HL-60 (cell line): ENCODE data around the gene STK16.
"Not testable (repeated sequence)": the region's sequence is repeated elsewhere in the genome, so short reads cannot be mapped to it uniquely, and the experiment has no call there.

Source experiments
- DNase-seq, 2 experiments: peaks; one replicate each; pipeline ENCODE4 v3.0.0-alpha.2; 2010 to 2020; ENCODE audit warnings: low read depth in 1 of 2, low spot score in 1 of 2
- H3K27ac ChIP-seq: fragments of 250-450 bp; sonication (Bioruptor Pico); replicated peaks from 2 replicates; pipeline ENCODE4 v1.5.1; 2020; ENCODE audit warnings: mild to moderate bottlenecking, moderate library complexity
- H3K27me3 ChIP-seq: fragments of 250-450 bp; sonication (Bioruptor Pico); 2 replicates; pipeline ENCODE4 v1.5.1; 2021; ENCODE audit warnings: mild to moderate bottlenecking, moderate library complexity; ENCODE audit not compliant: insufficient read depth, poor library complexity, severe bottlenecking
- H3K4me3 ChIP-seq: replicated peaks from 2 replicates; pipeline ENCODE4 v1.5.1; 2011; ENCODE audit warnings: mild to moderate bottlenecking, control low read depth, low read length; ENCODE audit not compliant: insufficient read depth
- GABPA ChIP-seq: IDR thresholded peaks from 2 replicates; pipeline ENCODE4 v1.6.1; 2012; ENCODE audit warnings: low read depth
- POLR2AphosphoS5 ChIP-seq: IDR thresholded peaks from 2 replicates; pipeline ENCODE4 v1.6.1; 2012; ENCODE audit warnings: low read depth
- SPI1 ChIP-seq: IDR thresholded peaks from 2 replicates; pipeline ENCODE4 v1.6.1; 2012; ENCODE audit warnings: low read depth, mild to moderate bottlenecking, borderline replicate concordance
- TF ChIP-seq, protein P1 (sequence below): IDR thresholded peaks from one replicate; pipeline ENCODE4 v1.5.1; 2011; ENCODE audit warnings: low read length, control low read depth, inconsistent platforms; ENCODE audit not compliant: insufficient read depth
- TF ChIP-seq, protein P2 (sequence below): IDR thresholded peaks from 2 replicates; pipeline ENCODE4 v1.6.1; 2012; ENCODE audit warnings: low read depth; ENCODE audit not compliant: insufficient replicate concordance

The STK16 gene

DNA sequence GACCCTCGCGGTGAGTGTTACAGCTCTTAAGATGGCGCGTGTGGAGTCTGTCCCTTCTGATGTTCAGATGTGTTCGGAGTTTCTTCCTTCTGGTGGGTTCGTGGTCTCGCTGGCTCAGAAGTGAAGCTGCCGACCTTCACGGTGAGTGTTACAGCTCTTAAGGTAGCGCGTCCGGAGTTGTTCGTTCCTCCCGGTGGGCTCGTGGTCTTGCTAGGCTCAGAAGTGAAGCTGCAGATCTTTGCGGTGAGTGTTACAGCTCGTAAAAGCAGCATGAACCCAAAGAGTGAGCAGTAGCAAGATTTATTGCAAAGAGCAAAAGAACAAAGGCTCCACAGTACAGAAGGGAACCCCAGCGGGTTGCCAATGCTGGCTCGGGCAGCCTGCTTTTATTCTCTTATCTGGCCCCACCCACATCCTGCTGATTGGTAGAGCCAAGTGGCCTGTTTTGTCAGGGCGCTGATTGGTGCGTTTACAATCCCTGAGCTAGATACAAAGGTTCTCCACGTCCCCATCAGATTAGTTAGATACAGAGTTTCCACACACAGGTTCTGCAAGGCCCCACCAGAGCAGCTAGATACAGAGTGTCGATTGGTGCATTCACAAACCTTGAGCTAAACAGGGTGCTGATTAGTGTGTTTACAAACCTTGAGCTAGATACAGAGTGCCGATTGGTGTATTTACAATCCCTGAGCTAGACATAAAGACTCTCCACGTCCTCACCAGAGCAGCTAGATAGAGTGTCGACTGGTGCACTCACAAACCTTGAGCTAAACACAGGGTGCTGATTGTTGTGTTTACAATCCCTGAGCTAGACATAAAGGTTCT lies 44.6 kb upstream of the STK16 start:
- H3K4me3 ChIP-seq, DNase-seq, H3K27ac ChIP-seq, H3K27me3 ChIP-seq: not testable (repeated sequence)

DNA sequence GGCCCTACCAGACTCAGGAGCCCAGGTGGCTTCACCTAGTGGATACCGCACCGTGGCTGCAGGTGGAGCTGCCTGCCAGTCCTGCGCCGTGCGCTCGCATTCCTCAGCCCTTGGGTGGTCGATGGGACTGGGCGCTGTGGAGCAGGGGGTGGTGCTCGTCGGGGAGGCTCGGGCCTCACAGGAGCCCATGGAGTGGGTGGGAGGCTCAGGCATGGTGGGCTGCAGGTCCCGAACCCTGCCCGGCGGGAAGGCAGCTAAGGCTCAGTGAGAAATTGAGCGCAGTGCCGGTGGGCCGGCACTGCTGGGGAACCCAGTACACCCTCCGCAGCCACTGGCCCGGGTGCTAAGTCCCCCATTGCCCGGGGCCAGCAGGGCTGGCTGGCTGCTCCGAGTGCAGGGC lies 43.9 kb upstream of the STK16 start:
- not testable (repeated sequence) for DNase-seq

DNA sequence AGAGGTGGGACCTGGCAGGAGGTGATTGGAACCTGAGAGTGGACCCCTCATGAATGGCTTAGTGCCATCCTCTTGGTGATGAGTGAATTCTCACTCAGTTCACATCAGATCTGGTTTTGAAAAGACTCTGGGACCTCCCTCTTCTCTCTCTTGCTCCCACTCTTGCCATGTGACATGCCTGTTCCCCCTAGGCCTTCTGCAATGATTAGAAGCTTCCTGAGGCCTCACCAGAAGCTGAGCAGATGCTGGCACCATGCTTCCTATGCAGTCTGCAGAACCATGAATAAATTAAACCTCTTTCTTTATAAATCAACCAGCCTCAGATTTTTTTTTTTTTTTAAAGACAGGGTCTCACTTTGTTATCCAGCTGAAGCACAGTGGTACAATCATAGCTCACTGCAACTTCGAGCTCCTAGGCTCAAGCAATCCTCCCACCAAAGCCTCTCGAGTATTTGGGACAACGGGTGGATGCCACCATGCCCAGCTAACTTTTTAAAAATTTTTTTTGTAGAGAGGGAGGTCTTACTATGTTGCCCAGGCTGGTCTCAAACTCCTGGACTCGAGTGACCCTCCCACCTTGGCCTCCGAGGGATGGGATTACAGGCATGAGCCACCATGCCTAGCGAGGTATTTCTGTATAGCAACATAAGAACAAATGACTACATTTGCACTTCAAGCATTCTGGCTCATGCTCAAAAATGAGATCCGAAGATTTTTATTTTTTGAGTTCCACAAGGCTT lies 40.7 kb upstream of the STK16 start:
- no peak for TF ChIP-seq SPI1
- TF ChIP-seq, protein P1, sequence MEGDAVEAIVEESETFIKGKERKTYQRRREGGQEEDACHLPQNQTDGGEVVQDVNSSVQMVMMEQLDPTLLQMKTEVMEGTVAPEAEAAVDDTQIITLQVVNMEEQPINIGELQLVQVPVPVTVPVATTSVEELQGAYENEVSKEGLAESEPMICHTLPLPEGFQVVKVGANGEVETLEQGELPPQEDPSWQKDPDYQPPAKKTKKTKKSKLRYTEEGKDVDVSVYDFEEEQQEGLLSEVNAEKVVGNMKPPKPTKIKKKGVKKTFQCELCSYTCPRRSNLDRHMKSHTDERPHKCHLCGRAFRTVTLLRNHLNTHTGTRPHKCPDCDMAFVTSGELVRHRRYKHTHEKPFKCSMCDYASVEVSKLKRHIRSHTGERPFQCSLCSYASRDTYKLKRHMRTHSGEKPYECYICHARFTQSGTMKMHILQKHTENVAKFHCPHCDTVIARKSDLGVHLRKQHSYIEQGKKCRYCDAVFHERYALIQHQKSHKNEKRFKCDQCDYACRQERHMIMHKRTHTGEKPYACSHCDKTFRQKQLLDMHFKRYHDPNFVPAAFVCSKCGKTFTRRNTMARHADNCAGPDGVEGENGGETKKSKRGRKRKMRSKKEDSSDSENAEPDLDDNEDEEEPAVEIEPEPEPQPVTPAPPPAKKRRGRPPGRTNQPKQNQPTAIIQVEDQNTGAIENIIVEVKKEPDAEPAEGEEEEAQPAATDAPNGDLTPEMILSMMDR = no peak
- no peak for DNase-seq
- Histone ChIP-seq H3K4me3 (no peak overlapping the region), H3K27me3 (no peaks in the 10 kb centered on the region), H3K27ac (no peak overlapping the region)

More for the DNA sequence above, 43.9 kb upstream of the STK16 start:
- not testable (repeated sequence) for H3K27ac ChIP-seq, H3K27me3 ChIP-seq, H3K4me3 ChIP-seq

DNA sequence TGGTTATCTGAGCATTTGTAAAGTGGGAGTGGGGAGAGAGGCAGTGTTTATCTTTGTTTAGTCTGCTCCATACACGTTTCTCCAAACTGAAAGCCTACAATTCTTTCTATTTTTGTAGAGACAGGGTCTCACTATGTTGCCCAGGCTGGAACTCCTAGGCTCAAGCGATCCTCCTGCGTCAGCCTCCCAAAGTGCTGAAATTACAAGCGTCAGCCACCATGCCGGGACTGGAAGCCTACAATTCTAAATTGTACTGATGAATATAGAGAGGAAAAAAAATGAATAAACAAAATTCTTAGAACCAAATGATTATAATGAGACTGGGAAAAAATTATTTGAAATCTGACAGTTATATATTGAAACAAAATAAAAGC lies 40.1 kb upstream of the STK16 start:
- Histone ChIP-seq H3K4me3 (no peak overlapping the region), H3K27me3 (no peaks in the 10 kb centered on the region), H3K27ac (no peak overlapping the region)
- TF ChIP-seq, protein P2, sequence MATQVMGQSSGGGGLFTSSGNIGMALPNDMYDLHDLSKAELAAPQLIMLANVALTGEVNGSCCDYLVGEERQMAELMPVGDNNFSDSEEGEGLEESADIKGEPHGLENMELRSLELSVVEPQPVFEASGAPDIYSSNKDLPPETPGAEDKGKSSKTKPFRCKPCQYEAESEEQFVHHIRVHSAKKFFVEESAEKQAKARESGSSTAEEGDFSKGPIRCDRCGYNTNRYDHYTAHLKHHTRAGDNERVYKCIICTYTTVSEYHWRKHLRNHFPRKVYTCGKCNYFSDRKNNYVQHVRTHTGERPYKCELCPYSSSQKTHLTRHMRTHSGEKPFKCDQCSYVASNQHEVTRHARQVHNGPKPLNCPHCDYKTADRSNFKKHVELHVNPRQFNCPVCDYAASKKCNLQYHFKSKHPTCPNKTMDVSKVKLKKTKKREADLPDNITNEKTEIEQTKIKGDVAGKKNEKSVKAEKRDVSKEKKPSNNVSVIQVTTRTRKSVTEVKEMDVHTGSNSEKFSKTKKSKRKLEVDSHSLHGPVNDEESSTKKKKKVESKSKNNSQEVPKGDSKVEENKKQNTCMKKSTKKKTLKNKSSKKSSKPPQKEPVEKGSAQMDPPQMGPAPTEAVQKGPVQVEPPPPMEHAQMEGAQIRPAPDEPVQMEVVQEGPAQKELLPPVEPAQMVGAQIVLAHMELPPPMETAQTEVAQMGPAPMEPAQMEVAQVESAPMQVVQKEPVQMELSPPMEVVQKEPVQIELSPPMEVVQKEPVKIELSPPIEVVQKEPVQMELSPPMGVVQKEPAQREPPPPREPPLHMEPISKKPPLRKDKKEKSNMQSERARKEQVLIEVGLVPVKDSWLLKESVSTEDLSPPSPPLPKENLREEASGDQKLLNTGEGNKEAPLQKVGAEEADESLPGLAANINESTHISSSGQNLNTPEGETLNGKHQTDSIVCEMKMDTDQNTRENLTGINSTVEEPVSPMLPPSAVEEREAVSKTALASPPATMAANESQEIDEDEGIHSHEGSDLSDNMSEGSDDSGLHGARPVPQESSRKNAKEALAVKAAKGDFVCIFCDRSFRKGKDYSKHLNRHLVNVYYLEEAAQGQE = no peak
- TF ChIP-seq GABPA (no peak), SPI1 (no peak), POLR2AphosphoS5 (no peak)
- TF ChIP-seq, protein P1 = no peak
- DNase-seq = no peak

DNA sequence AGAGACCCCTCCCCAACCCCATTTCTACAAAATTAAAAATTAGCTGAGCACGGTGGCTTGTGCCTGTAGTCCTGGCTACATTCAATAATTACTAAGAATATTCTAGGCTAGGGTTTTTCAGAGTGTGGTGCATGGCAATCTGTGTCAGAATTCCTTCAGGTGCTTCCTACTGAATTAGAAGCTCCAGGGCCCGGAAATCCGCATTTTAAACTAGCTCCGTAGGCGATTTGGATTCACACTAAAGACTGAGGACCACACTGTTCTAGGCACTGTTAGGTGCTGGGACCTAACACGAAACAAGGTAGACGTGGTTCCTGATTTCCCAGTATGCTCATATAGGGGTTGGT lies 39.3 kb upstream of the STK16 start:
- DNase-seq = no peak
- no peaks in the 10 kb centered on the region for H3K27me3 ChIP-seq
- H3K4me3 ChIP-seq = peak overlapping the region; percentile 75
- H3K27ac ChIP-seq = peak overlapping the region; percentile 64
- TF ChIP-seq, protein P1 = no peak
